IPS DF 4.7 (cell line): Measurements from ENCODE around the gene TAC3.

ENCODE experiments used
- DNase-seq: peaks from one replicate; pipeline ENCODE4 v3.0.0-alpha.2; 2013; ENCODE audit warnings: low spot score; ENCODE audit errors: extremely low read depth

Gene TAC3

DNA sequence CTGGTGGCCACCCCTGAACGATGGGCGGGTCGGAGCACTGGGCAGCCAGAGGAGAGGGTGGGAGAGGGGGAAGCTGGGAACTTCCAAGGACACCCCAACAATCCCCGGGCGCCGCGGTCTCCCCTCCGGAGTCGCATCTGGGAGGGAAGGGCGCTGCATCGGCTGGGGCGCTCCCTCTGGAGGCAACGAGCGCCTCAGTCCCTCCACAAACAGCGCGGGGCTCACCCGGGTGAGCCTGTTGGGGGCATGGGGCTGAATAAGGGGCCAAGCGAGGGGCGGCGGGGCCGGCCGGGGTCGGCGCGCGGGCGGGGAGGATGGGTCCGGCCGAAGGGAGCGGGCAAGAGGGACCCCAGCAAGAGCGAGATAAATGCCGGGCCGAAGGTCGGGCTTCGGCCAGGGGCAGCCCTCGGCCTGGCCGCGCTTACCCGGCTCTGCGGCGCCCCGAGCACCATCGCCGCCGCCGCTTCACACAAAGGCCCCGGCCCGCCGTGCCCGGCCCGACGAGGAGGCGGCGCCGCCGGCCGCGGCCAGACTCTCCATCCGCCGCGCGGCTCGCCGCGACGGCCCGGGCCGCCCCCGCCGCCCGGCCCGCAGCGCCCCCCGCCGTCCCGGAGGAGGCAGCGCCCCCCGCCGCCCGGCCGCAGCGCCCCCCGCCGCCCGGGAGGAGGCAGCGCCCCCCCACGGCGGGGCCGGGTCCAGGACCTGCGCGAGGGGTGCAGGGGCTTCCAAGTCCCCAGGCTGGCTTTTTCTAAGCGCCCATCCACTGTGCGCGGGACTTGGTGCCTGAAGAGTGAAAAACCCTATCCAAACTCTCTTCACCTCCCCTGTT, 10.1 kb downstream of the TAC3 start, which contains the start of gene ZBTB39:
TSS of gene ZBTB39 (minus strand) at position 567 of the 829 bp plus-strand sequence. CDS start 1,629 bp downstream, outside the sequence.
- DNase-seq: no peak

DNA sequence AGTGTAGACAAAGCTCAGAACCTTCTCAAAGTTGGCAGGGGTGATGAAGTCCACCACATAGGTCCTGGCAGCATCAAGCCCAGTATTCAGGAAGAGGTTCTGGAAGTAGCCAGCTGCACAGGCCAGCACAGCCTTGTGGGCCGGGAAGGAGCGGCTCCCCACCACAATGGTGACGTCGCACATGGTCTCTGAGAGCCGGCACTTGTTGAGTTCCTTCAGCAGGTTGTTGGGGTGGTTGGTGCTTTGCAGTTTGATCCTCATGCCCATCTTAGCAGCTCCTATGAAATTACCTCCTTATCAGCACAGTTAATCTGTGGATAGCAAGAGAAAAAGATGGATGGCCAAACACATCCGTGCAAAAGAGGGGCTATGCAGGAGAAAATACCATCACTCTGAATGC, 11.7 kb downstream of the TAC3 start:
- DNase-seq: no peak

DNA sequence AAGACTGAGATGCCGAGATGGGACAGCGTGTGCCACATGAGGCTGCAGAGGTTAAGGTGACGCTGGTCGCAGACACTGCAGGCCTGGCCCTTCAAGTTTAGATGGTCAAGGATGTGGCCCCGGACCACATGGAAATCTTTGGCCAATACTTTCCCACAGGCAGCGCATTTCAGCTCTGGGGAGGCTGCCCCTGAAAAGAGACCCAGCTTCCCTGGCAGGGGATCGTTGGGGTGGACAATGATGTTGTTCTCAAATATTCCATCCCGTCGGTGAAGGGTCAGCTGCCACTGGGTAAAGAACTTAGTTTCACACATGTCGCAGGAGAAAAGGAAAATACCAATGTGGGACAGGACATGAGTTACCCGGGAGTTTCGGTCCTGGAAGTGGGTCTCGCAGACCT, 12.9 kb downstream of the TAC3 start:
- DNase-seq: no peak

DNA sequence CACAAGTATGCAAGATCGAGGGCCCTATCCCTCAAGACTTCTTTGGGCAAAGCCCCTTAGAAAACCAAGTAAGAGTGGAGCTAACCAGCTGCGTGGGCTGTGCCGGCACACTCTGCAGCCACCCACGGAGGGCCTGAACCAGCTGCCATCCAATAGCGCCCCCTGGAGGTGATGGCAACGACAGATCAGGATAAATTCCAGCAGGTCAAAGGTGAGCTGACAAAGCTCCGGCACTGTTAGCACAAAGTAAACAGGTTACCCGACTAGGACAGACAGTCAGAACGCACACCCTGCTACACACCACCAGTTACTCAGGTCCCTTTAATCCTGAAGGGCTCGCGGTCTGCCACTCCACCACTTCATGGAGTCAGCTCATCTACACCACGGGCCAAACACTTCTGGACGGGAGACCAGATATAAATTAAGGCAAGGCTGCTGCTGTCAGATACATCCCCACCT, 14.9 kb downstream of the TAC3 start:
- DNase-seq: no peak

DNA sequence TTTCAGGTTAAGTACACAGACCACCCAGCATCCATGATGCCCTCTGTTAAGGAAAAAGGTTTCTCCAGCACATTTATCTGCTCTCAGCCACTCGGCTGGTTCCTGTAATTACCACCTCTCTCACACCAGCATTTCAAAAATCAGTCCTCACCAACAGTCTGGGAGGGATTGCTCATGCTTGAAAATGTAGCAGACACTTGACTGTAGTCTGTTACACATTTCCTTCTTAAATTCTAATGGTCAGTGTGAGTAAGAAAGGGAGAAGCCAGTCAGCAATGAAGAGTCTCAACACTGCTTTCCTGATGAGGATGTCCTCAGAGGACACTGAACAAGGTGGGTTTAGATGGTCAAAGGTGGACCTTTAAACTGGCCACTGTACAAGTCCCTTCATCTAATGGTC, 15.9 kb downstream of the TAC3 start:
- no peak for DNase-seq

DNA sequence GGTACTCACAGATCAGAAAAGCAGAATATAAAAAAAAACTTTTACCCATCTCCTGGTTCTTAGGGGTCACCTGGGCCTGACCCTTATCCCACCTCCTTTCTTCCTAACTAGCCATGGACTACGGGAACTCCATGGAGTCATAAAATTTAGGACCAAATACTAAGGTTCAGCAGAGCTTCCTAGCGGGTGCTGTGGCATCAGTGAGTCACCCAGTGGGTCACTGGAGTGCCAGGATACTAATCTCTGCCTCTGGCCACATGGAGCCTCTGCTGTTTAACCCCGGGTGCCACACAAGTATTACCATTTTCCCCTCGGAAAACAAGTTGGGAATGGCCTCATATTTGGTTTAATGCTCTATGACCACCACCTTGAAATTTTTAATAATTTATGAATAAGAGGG, 16.9 kb downstream of the TAC3 start:
- DNase-seq: no peak

DNA sequence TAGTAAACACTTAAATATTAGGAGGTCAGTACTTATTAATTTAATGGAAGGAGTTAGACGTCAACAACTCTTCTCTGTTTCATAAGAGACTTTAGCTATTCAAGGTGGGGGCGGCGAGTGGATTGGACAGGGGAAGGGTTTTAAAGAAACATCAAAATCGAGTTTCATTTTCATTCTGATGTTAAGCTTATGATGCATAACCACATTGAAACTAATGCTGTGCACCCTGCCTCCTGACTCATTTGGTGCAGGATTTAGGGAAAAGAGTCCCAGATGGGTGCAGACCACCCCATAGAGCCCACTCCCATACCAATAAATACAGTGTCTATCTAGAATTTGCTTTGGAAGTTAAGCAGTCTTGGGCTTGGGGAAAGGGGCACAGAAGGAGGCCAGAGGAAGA, 17.3 kb downstream of the TAC3 start:
- DNase-seq: no peak

DNA sequence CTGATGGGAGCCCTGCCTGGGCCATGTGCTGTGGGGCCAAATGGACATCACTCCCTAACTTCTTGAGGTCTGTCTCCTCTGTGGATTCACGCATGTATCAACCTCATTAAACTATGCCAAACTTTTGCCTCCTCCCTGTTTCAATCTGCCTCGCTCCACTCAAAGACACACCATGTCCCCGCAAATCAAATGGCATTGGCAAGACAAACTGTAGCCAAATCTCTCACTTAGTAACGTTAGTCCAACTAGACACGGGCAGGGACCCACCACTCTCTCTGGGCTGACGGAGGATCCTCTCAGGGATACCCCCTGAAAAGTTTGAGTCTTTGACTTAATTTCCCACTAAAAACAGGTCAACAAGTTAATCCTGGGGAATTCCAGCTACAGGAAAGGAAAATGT, 18.0 kb downstream of the TAC3 start:
- no peak for DNase-seq

DNA sequence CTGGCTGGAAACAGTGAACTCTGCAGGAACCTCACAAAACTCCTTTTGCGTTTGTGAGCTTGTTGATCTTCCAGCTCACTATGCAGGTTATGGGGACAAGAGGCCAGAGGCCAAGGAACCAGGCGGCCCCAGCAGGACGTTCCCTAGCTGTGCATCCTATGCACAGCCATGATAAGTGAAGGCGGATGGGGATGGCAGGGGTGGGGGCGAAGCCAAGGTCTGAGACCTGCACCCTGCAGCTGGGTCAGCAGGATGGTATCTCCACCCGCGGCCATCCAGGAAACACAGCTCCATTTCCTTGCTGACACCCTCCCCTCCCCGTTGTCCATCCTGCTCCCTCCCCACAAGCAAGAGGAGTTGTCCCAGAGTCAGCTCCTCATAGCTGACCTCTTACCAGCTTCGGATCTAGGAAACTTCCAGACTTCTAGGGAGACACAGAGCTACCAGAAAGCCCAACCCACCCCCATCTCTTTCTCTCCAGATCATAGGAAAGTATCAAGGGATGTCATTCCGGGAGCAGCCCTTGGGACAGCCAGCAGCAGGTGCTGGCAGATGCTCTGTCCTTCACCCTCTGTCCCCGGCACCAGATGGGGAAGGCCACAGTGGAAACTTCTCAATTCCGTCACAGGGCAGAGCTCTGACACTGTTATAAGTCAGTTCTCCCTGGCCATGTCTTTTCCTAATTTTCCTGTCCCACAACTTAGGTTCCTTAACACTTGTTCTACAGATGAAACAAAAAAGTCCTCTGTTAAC, 19.4 kb downstream of the TAC3 start:
- DNase-seq: no peak

DNA sequence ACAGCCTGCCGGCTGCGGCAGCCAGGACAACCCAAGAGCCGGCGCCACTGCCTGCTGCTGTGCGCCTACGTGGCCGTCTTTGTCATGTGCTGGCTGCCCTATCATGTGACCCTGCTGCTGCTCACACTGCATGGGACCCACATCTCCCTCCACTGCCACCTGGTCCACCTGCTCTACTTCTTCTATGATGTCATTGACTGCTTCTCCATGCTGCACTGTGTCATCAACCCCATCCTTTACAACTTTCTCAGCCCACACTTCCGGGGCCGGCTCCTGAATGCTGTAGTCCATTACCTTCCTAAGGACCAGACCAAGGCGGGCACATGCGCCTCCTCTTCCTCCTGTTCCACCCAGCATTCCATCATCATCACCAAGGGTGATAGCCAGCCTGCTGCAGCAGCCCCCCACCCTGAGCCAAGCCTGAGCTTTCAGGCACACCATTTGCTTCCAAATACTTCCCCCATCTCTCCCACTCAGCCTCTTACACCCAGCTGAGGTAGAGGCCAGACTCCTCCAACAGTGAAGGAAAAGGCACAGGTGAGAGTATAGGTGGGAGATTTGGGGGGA, 20.3 kb downstream of the TAC3 start:
- DNase-seq: no peak

DNA sequence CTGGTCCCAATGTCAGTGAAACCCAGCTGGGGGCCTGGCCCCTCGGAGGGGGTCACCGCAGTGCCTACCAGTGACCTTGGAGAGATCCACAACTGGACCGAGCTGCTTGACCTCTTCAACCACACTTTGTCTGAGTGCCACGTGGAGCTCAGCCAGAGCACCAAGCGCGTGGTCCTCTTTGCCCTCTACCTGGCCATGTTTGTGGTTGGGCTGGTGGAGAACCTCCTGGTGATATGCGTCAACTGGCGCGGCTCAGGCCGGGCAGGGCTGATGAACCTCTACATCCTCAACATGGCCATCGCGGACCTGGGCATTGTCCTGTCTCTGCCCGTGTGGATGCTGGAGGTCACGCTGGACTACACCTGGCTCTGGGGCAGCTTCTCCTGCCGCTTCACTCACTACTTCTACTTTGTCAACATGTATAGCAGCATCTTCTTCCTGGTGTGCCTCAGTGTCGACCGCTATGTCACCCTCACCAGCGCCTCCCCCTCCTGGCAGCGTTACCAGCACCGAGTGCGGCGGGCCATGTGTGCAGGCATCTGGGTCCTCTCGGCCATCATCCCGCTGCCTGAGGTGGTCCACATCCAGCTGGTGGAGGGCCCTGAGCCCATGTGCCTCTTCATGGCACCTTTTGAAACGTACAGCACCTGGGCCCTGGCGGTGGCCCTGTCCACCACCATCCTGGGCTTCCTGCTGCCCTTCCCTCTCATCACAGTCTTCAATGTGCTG, 21.0 kb downstream of the TAC3 start:
- no peak for DNase-seq

DNA sequence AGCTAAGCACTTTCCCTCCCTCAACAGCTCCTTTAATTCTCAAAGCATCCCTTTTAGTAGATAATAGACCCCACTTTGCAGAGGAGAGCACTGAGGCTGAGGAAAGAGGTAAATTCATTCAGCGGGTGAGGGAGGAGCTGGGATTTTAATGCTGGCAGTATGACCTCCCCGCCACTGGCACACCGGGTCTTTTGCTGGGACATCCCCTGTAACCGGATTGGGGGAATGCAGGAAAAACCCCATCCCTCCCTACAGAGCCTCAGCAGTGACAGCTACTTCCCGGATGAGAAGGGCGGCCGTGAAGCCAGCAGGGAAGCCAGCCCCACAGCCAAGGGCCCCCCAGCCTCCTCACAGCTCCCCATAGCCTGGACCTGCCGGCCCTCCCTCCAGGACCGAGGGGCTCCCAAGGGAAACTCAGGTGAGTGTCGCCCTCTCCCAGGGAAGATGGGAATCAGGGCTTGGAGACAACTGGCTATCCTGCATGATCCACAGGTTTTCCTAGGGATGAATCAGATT, 22.0 kb downstream of the TAC3 start:
- no peak for DNase-seq

DNA sequence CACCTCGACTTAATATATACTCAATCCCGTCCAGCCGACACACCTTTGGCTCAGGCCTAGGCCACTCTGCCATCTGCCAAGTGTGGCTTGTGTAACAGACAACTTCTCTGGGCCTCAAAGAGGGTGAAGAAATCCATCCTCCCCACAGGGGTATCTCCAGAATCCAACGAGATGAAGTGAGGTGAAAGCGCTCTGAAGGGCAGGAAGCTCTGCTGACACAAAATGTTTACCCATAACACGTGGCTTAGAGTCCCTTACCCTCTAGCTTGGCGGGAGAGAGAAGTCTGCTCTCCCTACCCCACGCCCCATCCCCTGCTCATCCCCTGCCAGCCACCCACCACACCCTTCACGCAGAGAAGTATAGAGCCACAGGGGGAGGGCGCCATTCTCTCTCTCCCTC, 23.0 kb downstream of the TAC3 start:
- DNase-seq: no peak

DNA sequence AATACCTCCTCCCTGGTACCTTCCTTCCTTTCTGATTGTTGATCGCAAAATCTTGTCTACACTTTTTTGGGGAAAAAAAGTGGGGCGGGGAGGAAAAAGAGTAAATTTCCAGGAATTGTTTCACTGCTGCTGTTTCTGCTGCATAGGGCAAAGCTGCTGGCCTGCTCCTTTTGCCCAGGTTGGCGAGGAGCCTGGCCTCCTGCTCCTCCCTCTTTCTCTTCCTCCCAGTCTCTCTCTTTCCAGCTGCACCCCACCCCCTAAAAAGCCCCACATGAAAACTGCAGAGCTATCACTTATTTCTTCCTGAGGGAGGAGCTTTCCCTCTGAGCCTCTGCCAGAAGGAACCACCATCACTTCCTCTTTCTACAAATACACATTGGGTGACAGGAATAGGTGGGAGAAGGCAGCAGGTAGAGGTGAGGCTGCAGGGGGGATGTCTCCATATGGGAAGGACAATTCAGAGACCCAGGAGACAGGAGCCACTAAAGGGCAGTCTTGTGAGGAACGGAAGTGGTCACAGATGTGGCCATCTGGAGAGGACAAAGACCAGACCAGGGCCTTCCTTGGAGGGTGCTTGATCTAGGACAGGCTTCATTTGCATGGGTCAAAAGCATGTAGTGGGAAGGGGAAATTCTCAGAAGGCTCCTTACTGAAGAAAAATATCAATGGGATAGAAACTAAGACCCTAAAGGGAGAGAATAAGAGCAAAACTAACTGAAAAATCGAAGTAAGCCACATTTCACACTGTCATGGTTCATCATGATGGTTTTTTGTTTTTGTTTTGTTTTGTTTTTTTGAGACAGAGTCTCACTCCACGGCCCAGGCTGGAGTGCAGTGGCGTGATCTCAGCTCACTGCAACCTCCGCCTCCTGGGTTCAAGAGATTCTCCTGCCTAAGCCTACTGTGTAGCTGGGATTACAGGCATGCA, 24.7 kb downstream of the TAC3 start:
- no peak for DNase-seq

DNA sequence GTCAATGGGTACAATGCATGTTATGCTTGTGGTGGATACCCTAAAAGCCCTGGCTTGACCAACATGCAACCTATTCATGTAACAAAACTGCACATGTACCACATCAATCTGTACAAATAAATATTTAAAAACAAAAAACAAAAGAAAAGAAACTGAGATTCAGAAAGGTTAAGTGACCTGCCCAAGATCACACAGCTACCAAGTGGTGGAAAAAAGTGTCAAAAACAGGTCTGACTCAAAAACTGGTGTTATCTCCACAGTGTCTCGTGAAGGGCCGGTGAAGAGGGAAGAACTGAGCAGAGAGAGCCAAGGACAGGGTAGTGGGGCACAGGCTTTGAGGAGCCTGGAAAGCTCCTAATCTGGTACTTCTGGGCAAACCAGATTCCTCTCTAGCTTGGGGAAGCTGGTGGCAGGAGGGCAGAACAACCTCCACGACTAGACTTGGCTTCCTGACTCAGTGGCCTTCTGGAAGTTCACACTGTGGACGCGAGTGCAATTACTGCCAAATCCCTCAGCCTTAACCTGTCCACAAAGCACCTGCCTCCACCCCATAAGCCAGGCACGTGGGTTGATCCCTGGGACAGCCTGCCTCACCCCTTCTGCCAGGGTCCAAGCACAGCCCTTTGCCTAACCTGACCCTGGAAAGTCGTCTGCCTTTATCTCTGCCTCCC, 25.5 kb downstream of the TAC3 start:
- DNase-seq: no peak

DNA sequence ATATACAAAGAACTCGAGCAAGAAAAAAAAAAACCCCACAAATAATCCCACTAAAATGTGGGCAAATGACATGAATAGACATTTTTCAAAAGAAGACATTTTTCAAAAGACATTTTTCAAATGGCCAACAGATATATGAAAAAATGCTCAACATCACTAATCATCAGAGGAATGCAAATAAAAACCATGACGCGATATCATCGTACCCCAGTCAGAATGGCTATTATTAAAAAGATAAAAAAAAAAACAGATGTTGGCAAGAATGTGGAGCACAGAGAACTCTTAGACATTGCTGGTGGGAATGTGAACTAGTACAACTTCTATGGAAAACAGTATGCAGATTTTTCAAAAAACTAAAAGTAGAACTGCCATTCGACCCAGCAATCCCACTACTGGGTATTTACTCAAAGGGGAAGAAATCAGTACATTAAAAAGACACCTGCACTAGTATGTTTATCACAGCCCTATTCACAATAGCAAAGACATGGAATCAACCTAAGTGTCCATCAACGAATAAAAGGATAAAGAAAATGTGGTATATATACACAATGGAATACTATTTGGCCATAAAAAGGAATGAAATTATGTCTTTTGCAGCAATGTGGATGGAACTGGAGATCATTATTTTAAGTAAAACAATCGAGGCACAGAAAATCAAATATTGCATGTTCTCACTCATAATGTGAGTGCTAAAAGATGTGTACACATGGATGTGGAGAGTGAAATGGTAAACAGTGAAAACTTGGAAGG, 26.3 kb downstream of the TAC3 start:
- DNase-seq: no peak

DNA sequence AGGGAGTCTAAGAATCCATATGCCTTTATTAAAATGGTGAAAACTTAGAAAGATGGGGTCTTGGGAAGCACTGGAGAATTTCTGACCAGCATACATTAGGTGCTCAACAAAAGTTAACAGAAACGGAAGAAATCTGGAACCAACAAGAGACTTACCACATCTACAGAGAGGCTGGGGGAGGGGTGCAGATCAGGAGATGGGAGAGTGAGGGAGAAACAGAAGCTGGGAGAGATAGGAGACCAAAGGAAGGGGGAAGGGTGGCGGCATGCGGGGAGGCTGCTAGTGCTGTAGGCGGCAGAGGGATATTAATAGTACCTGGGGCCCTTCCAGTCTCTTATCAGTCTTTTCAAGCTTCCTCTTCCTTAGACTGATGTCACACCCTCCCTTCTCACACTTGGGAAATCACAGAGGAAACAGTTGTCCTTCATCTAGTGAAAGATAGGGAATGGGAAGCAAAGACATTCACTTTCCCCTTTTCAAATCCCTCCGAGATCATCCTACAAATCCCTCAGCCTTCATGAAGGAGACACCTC, 28.1 kb downstream of the TAC3 start:
- DNase-seq: no peak

DNA sequence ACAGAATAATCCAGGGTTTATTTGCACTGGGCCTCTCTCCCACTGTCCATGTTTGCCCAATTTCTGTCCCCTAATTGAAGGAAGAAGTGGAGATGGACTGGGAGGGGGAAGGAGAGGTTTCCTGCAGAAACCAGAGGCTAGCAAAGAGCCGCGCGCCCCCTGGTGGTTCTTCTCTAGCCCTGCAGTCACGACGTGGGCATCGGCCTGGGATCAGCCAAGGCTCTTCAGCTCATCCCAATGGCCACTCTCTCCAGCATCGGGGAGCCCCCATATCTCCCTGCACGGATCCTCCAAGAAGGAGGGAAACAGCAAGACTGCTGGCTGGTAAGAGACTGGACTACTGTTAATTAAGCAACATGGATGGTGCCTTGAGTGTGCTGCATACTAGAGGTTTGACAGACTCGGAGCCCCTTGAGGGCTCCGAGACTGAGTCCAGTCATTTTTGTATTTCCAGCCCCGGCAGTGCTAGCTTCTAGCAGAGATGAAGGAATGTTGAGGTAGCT, 28.7 kb downstream of the TAC3 start:
- peak; percentile 51 for DNase-seq

DNA sequence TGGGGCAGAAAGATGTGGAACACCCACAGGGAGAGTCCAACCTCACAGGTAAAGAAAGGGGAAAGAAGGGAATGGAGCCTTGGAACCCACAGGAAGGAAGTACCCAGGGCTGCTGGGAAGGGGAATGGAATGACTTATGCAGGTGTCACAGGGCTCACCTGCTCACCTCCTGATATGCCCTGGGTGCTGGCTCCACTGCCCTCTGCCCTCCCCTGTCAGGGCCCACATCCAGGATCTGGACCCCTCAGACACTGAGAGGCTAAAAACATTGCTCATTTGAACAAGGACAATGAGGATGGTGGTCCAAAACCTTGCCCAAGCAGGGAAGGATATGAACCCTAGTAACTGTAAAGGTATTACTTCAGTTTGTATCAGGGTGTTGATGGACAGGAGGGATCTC, 29.3 kb downstream of the TAC3 start:
- no peak for DNase-seq
